Large intestine (tissue), 3 donors: ENCODE results near the gene LAMC3. TPM values are rescaled to one million over a fixed set of nuclear protein-coding genes. Genes with fewer than 3 reads are reported as not detected.

ENCODE experiments used
- DNase-seq, 2 donors: peaks; one replicate each; pipeline versions ENCODE4 v3.0.0 to v3.0.0-alpha.2; 2013
- H3K27ac ChIP-seq: one replicate; pipeline ENCODE4 v1.5.1; 2013; ENCODE audit warnings: low read length
- H3K27me3 ChIP-seq: 2 replicates; pipeline ENCODE4 v1.6.1; 2013; ENCODE audit warnings: low read length; ENCODE audit not compliant: control insufficient read depth, insufficient read depth
- H3K36me3 ChIP-seq: 2 replicates; pipeline ENCODE4 v1.6.1; 2013; ENCODE audit warnings: low read length; ENCODE audit not compliant: control insufficient read depth, insufficient read depth
- H3K4me1 ChIP-seq: one replicate; pipeline ENCODE4 v1.6.1; 2013; ENCODE audit warnings: low read length; ENCODE audit not compliant: control insufficient read depth, insufficient read depth
- H3K4me3 ChIP-seq: one replicate; pipeline ENCODE4 v1.5.1; 2013; ENCODE audit warnings: low read length
- H3K9me3 ChIP-seq: one replicate; pipeline ENCODE4 v1.6.1; 2013; ENCODE audit warnings: mild to moderate bottlenecking, low read depth, low read length, moderate library complexity; ENCODE audit not compliant: control insufficient read depth
- WGBS: methylation state at CpG from one replicate; pipeline ENCODE4 v1.1.5; 2013; ENCODE audit warnings: low lambda C conversion rate; ENCODE audit not compliant: insufficient coverage; 5-methylcytosine and 5-hydroxymethylcytosine counted together
- polyA plus RNA-seq: library from polyadenylated mRNA; unstranded; fragments of 120-200 nt; gene quantifications from one replicate; pipeline ENCODE4 v1.2.1, GENCODE V29; 2013

LAMC3 gene
- polyA plus RNA-seq, 1 donor = 0.66 TPM

- H3K36me3 ChIP-seq = no peaks in the 10 kb centered on the region
- no peak overlapping the region for H3K27ac ChIP-seq
- no peak for DNase-seq
- H3K4me3 ChIP-seq = no peak overlapping the region
- H3K27me3 ChIP-seq = peaks cover 23% of the 10 kb centered on the region
- WGBS = no CpG with 5 or more reads among the region's 11 CpGs
- H3K9me3 ChIP-seq = no peaks in the 10 kb centered on the region
- no peaks in the 10 kb centered on the region for H3K4me1 ChIP-seq
Observed at GRCh38 chr9:131101207-131101964, 92.4 kb downstream of the LAMC3 start.

DNA sequence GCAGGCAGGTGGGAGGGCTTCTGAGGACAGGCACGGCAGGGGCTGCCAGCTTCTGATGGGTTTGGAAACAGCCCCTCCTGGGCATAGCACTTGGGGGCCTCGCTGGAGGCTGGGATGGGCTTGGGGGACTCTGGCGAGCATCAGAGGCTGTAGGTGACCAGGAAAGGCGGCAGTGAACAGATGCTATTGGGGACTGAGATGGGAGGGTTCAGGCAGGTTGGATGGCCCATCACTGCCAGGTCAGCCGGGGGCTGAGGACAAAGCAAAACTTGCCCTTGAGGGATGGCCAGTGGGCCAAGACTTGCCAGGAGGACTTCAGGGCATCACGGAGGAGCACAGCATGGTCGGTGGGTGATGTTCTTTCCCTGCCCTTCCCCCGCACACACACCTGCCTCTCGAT lies 94.0 kb downstream of the LAMC3 start:
- no peak for DNase-seq
- Histone ChIP-seq H3K9me3 (no peaks in the 10 kb centered on the region), H3K27me3 (peaks cover 8% of the 10 kb centered on the region), H3K36me3 (no peaks in the 10 kb centered on the region), H3K4me3 (no peak overlapping the region), H3K27ac (no peak overlapping the region), H3K4me1 (no peaks in the 10 kb centered on the region)
- no CpG with 5 or more reads among the region's 9 CpGs for WGBS

- H3K4me3 ChIP-seq = no peak overlapping the region
- no peaks in the 10 kb centered on the region for H3K4me1 ChIP-seq
- H3K9me3 ChIP-seq = no peaks in the 10 kb centered on the region
- no peak for DNase-seq
- no peak overlapping the region for H3K27ac ChIP-seq
- no CpG with 5 or more reads among the region's 3 CpGs for WGBS
- H3K27me3 ChIP-seq = peaks cover 4% of the 10 kb centered on the region
- no peaks in the 10 kb centered on the region for H3K36me3 ChIP-seq
Observed at GRCh38 chr9:131103535-131103934, 94.6 kb downstream of the LAMC3 start.

- no peak for DNase-seq
- Histone ChIP-seq H3K4me1 (no peaks in the 10 kb centered on the region), H3K36me3 (no peaks in the 10 kb centered on the region), H3K27ac (no peak overlapping the region), H3K9me3 (no peaks in the 10 kb centered on the region), H3K27me3 (no peaks in the 10 kb centered on the region), H3K4me3 (no peak overlapping the region)
- no CpG with 5 or more reads among the region's 5 CpGs for WGBS
Observed at GRCh38 chr9:131104016-131104740, 95.2 kb downstream of the LAMC3 start.

- Histone ChIP-seq H3K4me1 (no peaks in the 10 kb centered on the region), H3K36me3 (no peaks in the 10 kb centered on the region), H3K9me3 (no peaks in the 10 kb centered on the region), H3K27ac (no peak overlapping the region), H3K27me3 (no peaks in the 10 kb centered on the region), H3K4me3 (no peak overlapping the region)
- WGBS = no CpG with 5 or more reads among the region's 8 CpGs
- DNase-seq = no peak
Observed at GRCh38 chr9:131105952-131106351, 97.0 kb downstream of the LAMC3 start.

DNA sequence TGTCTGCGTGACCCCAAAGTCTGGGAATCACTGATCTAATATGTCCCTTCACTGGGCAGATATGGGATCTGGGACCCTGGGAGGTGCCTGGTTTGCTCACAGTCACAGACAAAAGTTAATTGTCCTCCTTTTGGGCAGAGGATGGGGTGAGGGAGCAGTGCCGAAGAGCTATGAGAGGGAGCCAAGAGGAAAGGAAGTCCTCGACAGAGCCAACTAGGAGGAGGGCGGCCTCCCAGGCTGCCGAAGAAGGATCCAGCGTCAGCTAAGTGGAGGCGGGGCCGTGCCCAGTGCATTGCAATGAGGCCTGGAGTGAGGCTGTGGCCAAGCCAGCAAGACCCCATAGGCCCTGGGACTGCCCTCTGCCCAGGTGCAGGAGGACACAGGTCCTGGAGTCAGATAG lies 98.8 kb downstream of the LAMC3 start:
- Histone ChIP-seq H3K36me3 (no peaks in the 10 kb centered on the region), H3K27ac (no peak overlapping the region), H3K27me3 (no peaks in the 10 kb centered on the region), H3K4me3 (no peak overlapping the region), H3K4me1 (no peaks in the 10 kb centered on the region), H3K9me3 (no peaks in the 10 kb centered on the region)
- DNase-seq = no peak
- no CpG with 5 or more reads among the region's 8 CpGs for WGBS

- DNase-seq = no peak
- Histone ChIP-seq H3K4me3 (no peak overlapping the region), H3K4me1 (no peaks in the 10 kb centered on the region), H3K27me3 (no peaks in the 10 kb centered on the region), H3K36me3 (no peaks in the 10 kb centered on the region), H3K27ac (no peak overlapping the region), H3K9me3 (no peaks in the 10 kb centered on the region)
- no CpG with 5 or more reads among the region's 10 CpGs for WGBS
Observed at GRCh38 chr9:131111186-131111853, 102.3 kb downstream of the LAMC3 start.

- no peaks in the 10 kb centered on the region for H3K9me3 ChIP-seq
- H3K27ac ChIP-seq = no peak overlapping the region
- H3K36me3 ChIP-seq = no peaks in the 10 kb centered on the region
- no peak for DNase-seq
- no peak overlapping the region for H3K4me3 ChIP-seq
- WGBS = 60% methylated on average over 1 of the region's 25 CpGs
- H3K4me1 ChIP-seq = no peaks in the 10 kb centered on the region
- H3K27me3 ChIP-seq = no peaks in the 10 kb centered on the region
Observed at GRCh38 chr9:131111854-131112311, 102.9 kb downstream of the LAMC3 start.

DNA sequence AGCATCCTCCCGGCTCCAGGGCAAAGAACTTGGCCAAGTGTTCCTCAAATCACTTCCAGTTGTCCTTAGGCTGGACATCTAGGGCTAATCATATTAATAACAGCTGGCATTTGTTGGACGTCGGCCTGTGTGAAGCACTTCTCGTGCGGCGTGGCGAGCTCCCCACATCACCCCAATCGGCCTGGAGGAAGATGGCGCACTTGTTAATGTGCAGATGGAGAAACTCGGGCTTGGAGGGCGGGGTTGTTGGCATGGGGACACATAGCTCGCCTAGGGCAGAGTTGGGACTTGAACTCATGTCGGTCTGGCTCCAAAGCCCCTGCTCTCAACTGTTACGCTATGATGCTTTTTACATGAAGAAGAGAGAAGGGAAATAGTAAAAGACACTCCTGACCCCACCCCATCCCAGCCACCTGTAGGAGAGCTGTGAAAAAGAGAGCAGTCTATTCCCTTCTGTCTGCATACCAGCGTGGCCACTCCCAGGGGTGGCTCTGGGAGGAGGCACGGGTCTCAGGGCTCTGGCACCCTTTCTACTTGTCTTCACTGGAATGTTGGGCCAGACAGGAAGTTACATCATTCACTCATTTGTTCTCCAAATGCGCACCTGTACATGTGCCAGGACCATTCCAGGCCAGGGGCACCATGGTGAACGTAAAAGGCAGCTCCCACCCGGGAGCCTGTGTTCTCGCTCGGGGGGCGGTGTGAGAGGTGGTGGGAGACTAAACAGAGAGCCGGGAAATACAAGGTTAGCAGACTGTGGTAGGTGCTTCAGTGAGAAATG lies 103.6 kb downstream of the LAMC3 start:
- WGBS = no CpG with 5 or more reads among the region's 23 CpGs
- H3K27me3 ChIP-seq = no peaks in the 10 kb centered on the region
- no peaks in the 10 kb centered on the region for H3K36me3 ChIP-seq
- no peaks in the 10 kb centered on the region for H3K9me3 ChIP-seq
- H3K27ac ChIP-seq = no peak overlapping the region
- no peaks in the 10 kb centered on the region for H3K4me1 ChIP-seq
- no peak overlapping the region for H3K4me3 ChIP-seq
- DNase-seq = no peak

DNA sequence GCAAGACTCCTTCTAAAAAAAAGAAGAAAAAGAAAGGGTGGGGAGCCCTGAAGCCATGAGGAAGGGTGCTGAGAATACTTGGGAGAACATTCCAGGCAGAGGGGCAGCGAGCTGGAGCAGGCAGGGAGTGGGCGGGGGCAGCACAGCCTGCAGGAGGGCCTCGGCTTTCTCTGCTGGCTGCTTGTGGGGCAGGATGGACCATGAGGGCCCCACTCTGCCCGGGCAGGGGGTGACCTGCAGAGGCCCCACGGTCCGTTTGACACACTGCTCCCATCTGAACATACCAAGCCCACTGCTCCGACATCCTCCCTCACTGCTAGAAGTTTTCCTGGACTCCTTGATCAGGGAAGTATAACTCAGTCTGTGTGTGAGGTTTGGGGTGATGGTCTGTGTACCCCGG lies 104.7 kb downstream of the LAMC3 start:
- DNase-seq = no peak
- Histone ChIP-seq H3K4me3 (no peak overlapping the region), H3K36me3 (no peaks in the 10 kb centered on the region), H3K27ac (no peak overlapping the region), H3K4me1 (no peaks in the 10 kb centered on the region), H3K9me3 (no peaks in the 10 kb centered on the region), H3K27me3 (no peaks in the 10 kb centered on the region)
- WGBS = no CpG with 5 or more reads among the region's 8 CpGs
